GM19328 (cell line): ENCODE measurements around the gene PHLDB1.

Experiments
- ATAC-seq: cut with Tn5 transposase; IDR thresholded peaks from one replicate; pipeline ENCODE4 v1.9.1; 2021; ENCODE audit warnings: mild to moderate bottlenecking, moderate library complexity; ENCODE audit not compliant: unreplicated experiment

PHLDB1 gene

GRCh38 chr11:118621784-118622375 lies 14.5 kb downstream of the PHLDB1 start:
- no peak for ATAC-seq

- no peak for ATAC-seq
Measured at GRCh38 chr11:118622376-118623268, 15.2 kb downstream of the PHLDB1 start.

GRCh38 chr11:118623269-118623655 lies 15.8 kb downstream of the PHLDB1 start:
- no peak for ATAC-seq

- no peak for ATAC-seq
Measured at GRCh38 chr11:118625036-118625690, 17.7 kb downstream of the PHLDB1 start.

GRCh38 chr11:118625976-118626375 lies 18.6 kb downstream of the PHLDB1 start:
- no peak for ATAC-seq

- ATAC-seq, result no peak
Measured at GRCh38 chr11:118627566-118627965, 20.2 kb downstream of the PHLDB1 start.

GRCh38 chr11:118628031-118628430 lies 20.6 kb downstream of the PHLDB1 start:
- ATAC-seq, result no peak

GRCh38 chr11:118628432-118628831 lies 21.0 kb downstream of the PHLDB1 start:
- ATAC-seq, result no peak

- no peak for ATAC-seq
Measured at GRCh38 chr11:118628861-118629549, 21.6 kb downstream of the PHLDB1 start.

GRCh38 chr11:118629761-118630661 lies 22.6 kb downstream of the PHLDB1 start:
- ATAC-seq, result no peak

GRCh38 chr11:118631142-118631909 lies 23.9 kb downstream of the PHLDB1 start:
- ATAC-seq, result no peak

GRCh38 chr11:118632577-118633318 lies 25.3 kb downstream of the PHLDB1 start:
- no peak for ATAC-seq

GRCh38 chr11:118633319-118633690 lies 25.9 kb downstream of the PHLDB1 start:
- ATAC-seq, result no peak

GRCh38 chr11:118633979-118634378 lies 26.6 kb downstream of the PHLDB1 start:
- no peak for ATAC-seq

GRCh38 chr11:118634431-118635236 lies 27.2 kb downstream of the PHLDB1 start:
- ATAC-seq, result no peak

- no peak for ATAC-seq
Measured at GRCh38 chr11:118635237-118635591, 27.8 kb downstream of the PHLDB1 start.

- ATAC-seq, result no peak
Measured at GRCh38 chr11:118635642-118636041, 28.2 kb downstream of the PHLDB1 start.
